ENCODE data around the gene SLC39A11.
"Not testable (repeated sequence)": the region's sequence is repeated elsewhere in the genome, so short reads cannot be mapped to it uniquely, and the experiment has no call there.

Gene SLC39A11

DNA sequence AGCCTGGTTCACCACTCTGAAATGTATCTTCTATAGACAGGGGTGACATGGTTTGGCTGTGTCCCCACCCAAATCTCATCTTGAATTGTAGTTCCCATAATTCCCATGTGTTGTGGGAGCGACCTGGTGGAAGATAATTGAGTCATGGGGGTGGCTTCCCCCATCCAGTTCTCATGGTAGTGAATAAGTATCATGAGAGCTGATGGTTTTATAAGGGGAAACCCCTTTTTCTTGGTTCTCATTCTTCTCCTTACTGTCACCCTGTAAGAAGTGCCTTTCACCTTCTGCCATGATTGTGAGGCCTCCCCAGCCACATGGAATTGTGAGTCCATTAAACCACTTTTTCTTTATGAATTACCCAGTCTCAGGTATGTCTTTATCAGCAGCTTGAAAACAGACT is 319.3 kb downstream of the SLC39A11 start:
- not testable (repeated sequence) for DNase-seq

DNA sequence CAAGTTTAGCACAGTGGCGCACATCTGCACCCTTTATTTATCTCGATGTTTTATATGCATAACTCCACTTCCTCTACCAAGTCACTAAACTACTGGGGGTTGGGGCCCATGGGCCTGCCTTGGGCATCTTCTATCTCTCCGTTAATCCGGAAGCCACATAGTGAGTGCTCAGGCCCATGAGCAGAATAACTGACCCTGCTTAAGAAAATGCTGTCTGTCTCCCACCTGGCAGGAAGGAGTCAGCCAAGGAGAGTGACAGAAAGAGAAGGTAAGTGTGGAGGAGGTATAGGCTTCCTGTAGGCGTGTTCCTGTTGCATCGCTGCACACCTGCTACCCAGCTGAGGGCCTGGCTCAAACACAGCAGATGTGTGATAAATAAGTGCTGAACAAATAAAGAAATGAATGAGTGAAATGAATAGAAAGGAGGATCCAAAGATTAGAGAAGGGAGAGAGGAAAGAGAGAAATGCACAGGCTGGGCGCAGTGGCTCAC is 320.1 kb downstream of the SLC39A11 start:
- DNase-seq = no peak

DNA sequence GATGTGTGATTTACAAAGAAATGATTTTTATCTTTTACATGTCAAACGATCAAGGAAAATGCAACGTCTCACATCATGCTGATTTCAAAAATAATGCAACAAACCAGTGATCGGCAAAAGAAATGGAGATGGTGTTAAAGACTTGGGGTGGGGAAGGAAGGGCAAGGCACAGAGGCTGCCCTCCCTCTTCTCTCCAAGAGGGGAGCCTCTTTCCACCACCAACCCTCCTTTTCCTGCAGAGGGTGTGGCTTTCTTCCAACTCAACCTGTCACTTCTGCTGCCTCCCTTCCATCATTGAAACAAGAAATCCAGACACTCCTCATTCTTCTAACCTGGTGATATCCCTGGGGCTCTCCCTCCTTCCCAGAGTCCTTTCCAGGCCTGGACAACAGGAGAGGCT is 320.8 kb downstream of the SLC39A11 start:
- no peak for DNase-seq

DNA sequence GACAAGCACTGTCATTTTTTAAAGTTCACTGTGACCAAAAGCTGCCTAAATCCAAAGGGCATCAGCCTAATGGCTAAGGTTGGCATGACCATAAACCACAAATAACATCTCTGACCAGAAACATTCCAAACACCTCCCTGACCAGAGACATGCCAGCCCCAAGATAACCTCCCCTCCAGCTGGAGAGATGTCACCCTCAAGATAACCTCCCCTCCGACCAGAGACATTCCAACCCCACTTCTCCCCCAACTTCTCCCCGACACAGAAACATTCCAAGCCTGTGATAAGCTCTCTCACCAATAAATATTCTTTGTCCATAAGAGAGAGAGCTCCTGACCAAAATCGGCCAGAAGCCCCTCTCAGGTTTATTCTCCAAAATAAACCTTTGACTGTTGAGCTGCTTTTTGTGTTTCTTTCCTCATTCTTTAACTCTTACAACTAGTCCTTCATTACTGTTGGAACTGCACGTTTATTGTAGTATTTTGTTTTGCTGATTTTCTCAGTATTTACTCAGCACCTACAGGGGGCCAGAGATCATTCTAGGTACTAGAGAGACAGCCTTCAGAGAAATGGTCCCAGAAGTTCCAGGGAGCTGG is 325.6 kb downstream of the SLC39A11 start:
- DNase-seq = no peak

DNA sequence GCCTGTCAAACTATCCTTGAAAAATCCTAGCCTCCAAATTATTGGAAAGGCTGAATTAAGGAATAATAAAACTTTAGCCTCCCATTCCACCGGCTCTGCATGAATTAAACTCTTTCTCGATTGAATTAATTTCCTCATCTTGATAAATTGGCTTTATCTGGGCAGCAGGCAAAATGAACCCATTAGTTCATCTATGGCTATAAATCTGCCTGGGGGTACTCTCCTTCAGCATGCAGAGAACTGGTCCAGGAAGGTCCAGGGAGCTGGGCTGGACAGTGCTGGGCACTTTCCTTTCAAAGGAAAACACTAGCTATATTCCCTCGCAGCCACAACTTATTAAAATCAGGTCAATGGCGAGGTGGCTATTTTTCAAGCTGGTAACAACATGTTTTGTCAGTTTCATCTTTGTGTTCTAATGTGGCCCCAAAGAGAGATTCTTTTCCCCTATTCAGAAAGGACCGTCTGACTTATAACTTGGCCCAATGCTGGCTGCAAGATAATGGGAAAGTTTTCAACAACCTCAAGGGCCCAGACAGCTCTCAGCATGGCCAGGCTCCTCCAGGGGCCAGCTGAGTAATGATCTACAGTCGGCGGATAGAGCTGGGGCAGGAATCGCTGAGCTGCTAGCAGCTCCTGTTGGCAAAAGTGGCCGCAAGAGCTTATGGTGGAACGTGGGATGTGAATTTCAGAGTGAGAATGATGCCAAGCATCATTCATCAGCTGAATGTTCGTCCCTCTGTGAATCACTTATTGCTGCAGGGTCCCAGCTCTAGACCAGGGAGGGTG is 326.9 kb downstream of the SLC39A11 start:
- DNase-seq = no peak

DNA sequence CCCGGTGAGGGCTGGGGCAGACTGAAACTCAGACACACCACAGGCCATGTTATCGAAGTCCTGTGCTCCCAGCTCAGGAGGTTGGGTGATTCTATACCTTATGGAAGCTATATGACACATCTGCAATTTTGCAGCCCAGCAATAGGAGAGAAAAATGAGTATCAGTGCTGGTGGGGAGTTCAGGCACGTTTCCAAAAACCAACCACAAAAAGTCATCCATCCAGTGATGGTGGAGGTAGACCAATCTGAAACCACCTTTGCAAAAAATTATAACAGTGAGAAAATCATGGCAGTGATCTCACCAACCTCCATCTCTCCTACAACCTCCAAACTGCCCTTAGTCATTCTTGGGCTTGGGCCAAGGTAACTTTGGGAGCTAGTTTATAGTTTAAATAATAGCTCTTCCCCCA is 327.9 kb downstream of the SLC39A11 start:
- DNase-seq = no peak

DNA sequence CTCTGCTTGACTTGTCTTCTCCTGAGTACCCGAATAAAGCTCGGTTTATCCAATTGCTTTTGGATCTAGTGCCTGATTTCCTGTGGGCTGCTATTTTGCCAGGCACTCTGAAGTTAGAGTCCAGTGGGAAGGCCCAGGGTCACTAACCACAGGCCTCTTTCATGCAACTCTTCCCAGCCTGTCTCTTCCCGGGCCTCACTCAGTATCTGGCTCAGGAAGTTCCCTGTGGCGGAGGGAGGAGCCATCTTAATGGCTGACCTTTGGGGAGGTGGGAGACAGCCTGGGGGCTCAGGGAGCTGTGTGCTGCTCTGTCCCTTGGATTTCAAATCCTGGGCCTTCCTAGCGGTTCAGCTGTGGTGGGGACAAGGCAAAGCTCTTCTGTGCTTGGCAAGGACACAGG is 328.5 kb downstream of the SLC39A11 start:
- no peak for DNase-seq

DNA sequence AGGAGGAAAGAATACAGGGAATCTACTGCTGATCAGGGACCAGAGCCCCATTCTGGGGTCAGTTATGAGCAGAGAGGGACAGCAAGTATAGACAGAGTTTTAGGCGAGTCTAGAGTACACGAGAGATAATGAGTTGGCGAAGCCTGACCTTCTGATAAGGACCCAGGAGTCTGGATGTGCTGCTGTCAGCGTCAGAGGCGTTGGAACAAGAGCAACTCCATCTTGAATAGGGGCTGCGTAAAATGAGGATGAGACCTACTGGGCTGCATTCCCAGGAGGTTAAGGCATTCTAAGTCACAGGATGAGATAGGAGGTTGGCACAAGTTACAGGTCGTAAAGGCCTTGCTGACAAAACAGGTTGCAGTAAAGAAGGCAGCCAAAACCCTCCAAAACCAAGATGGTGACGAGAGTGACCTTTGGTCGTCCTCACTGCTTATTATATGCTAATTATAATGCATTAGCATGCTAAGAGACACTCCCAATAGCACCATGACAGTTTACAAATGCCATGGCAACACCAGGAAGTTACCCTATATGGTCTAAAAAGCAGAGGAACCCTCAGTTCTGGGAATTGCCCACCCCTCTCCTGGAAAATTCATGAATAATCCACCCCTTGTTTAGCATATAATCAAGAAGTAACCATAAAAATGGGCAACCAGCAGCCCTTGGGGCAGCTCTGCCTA is 330.5 kb downstream of the SLC39A11 start:
- not testable (repeated sequence) for DNase-seq

DNA sequence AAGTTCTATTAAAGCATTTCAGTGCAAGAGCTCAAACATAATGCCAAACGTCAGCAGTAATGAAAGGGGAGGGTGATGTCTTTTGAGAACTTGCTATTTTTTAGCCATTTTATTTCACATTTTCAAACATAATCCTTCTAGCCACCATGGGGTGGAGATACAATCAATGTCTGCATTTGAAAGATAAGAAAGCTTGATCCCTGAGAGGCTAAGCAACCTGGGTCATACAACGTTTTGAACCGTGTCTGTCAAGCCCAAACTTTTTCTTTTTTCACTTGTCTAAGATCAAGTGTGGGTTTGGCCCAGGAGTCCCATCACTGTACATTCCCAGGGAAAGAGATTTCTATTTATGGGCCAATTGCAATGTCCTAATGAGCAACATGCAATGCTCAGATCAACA is 331.1 kb downstream of the SLC39A11 start:
- DNase-seq = no peak

DNA sequence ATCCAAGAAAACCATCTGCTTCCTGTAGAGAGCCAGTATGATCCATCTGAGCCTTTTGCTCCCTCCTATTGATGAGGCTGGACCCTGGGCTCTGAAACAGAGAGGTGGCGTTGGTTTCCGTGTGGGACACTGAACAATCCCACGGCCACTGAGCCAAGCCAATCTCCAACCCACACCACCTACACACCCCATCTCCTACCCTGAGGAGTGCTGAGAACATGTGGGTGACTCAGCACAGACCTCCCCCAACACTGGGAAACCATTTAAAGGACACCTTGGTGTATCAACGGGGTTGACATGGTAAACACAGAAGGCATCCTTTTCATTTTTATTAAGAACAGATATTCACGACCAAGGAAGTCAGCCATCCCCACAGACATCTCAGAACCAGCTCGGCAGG is 332.1 kb downstream of the SLC39A11 start:
- no peak for DNase-seq

DNA sequence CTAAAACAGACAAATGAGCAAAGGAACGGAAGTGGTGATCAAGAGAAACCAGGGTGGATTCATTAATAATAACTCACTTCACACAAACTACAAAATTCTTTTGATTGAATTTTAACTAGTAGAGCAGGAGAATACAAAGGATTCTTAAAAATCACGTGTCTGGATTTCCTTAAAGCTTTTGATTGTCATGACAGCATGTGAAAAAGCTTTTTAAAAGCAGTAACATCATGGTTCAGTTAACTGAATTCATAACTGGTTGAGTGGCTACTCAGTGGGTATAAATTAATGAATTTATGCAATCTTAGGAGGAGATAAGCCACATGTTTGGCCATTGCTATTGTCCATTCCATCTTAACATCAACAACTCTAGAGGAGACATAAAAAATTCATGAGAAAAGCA is 333.2 kb downstream of the SLC39A11 start:
- DNase-seq = no peak

DNA sequence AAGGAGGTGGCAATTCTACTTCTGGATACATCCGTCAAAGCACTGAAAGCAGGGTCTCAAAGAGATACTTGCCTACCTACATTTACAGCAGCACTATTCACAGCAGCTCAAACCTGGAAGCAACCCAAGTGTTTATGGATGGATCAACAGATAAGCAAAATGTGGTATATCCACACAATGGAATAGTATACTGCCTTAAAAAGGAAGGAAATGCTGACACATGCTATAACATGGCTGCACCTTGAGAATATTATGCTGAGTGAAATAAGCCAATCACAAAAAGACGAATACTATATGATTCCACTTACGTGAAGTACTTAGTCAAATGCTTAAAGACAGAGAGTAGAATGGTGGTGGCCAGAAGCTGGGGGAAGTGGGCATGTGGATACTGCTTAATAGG is 336.2 kb downstream of the SLC39A11 start:
- DNase-seq = no peak

DNA sequence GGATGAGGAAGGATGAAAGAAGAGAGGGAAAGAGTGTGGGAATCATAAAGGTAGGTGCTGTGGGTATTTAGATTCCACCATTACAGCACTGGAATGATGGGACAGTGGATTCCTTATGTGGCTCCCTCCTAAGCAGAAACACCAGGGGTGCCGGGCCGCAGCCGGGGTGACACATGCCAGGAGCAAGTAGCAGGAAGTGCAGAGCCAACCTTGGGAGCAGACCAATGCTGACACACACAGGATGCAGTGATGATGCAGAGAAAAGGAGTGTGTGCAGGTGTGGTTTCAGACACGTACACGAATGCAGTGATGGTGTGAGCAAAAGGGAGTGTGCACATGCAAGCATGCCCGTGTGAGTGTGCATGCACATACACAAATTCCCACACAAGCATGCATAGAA is 338.0 kb downstream of the SLC39A11 start:
- DNase-seq = no peak

DNA sequence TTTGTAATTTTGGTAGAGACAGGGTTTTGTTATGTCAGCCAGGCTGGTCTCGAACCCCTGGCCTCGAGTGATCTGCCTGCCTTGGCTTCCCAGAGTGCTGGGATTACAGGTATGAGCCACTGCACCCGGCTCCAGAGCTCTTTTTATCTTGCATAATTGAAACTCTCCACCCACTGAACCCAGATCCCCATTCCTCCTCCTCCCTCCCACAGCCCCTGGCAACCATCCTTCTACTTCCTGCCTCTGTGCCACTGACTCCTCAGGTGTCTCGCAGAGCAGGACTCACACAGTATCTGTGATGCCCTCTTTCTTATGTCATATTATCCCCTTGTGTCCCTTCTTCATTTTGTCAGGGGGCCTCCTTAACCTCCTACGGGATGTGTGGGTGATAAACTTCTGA is 340.7 kb downstream of the SLC39A11 start:
- no peak for DNase-seq

DNA sequence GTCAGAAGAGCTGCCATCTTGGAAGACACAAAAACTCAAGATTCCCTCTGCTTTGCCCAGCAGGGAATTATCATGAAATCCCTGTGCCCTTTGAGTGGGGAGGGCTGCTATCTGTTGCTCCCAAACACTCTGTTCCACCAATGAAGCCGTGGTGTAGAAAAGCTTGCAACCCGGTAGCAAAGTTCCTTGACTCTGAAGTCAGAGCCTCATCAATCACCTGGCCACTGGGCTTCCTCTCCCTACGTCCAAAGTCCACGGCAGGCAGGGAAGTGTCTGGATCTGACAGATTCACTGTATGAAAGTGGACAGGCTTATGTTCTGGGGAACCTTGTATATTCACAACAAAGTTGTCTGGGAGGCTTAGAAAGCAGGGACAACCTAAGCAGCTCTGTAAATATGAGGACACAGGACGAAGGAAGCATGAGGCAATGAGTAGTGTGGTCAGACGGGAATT is 343.3 kb downstream of the SLC39A11 start:
- DNase-seq = no peak

DNA sequence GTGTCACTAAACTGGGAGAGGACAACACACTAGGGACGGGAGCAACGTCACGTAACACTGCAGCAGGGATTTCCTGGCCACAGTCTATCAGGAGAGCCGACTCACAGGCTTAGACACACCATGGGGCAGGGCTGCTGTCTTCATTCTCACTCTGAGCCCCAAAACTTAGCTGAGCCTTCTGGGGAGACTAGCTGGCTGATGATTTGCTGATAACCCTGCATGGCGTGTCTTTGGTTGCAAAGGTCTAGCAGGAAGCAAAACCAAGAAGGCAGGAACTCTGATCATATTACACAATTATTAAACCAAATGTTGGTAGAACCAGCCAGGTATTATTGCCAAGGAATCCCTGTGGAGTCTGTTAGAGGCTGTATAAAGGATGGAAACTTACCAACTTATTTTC is 345.0 kb downstream of the SLC39A11 start:
- no peak for DNase-seq

DNA sequence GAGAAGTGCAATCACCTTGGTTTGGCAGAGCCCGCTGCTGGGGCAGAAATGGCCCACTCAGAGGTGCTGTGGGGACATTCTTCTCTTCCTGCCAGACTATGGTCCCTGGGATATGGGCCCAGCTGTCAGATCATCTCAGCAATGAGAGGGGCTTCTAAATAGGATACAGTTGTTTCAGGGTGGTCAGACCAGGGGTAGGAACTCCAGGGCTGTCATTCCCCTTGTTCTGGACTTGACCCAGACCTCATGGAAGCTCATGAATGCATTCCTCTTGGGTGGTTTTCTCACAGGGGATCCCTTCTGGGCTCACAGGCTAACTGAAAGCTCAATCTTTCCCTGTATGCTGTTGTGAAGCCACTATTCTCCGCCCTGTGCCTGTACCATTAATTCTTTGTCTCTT is 347.2 kb downstream of the SLC39A11 start:
- DNase-seq = no peak

DNA sequence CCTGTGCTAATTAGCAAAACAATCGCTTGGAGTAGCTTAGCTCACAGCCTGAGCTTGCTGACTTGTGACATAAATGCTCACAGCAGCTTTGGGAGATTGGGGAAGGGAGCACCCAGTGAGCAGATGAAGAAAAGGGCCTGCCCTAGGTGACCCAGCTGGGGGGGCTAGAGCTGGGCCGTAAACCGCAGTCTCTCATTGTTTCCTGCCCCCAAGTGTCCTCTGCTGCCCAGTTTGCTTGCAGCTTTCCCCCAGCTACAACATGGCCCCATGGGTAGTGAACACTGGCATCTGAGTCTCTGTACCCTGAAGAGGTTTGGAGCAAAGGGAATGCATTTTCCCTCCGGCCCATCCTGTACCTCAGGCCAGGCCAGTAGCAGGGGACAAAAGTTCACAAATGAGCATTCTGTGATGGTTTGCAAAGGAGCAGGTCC is 349.4 kb downstream of the SLC39A11 start:
- DNase-seq = no peak

DNA sequence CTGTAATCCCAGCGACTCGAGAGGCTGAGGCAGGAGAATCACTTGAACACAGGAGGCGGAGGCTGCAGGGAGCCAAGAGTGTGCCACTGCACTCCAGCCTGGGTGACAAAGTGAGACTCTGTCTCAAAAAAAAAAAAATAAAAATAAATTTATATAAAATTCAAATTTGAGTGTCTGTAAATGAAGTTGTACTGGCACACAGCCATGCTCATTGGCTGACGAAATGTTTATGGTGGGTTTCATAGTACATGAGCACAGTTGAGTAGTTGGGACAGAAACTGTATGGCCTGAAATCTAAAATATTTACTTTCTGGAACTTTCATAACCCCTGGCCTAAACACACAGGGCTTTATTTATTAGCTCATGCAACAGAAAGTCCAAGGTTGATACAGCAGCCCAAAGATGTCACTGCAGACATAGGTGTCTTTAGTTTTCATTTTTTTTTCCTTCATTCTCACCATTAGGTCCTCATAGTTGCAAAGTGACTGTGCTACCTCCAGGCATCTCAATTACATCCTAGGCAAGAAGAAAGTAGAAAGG is 355.3 kb downstream of the SLC39A11 start:
- DNase-seq = no peak

DNA sequence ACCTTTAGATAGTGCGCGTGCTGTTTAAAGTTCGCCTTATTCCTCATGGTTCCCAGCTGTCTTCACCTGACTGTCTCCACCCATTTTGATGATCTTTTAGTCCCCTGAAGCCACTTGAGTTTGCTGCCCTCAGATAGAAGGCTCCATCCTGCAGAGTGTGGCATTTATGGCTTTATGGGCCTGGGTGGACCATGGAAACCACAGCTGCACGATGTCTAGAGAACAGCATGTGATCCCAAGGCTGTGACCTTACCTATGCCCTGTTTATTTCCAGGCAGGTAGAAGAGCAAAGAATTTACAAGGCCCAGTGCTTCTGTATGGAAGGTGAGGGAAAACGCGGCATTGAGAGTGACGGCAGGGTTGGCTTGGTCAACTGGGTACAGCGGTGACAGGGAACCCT is 356.9 kb downstream of the SLC39A11 start:
- no peak for DNase-seq

DNA sequence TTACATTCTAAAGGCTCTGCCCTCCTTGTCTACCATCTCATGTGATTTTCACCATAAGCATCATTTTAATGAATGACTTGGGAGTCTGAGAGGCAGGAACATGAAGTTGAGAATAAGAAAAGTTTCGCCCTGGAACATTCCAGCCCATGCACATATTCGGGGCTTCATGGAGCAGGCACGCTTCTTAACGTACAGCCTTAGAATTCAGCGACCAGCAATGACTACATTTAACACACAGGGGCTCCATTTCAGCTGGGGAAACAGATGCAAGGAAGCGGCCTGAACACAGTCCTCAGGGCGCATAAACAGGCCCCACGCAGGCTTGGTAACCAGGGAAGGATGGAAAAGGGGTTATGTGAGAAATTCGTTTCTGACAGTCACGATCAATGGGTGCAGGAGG is 357.4 kb downstream of the SLC39A11 start:
- no peak for DNase-seq

DNA sequence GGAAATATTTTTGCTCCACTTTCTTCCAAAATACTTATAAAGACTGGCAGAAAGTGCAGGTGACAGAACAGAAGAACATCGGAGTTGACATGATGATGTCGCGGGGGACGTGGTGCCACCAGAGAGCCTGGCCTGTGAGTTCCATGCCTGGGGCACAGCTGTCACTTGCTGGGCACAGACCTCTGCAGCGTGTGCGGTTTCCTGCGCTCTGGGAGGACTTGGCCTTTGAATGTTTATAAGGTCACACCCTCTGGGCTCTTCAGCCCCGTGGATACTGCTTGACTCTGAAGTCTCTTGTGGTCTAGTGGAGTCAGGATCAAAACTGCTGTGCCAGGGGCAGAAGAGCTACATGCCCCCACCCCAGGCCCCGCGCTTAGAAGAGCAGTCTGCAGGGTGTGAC is 357.9 kb downstream of the SLC39A11 start:
- DNase-seq = no peak

DNA sequence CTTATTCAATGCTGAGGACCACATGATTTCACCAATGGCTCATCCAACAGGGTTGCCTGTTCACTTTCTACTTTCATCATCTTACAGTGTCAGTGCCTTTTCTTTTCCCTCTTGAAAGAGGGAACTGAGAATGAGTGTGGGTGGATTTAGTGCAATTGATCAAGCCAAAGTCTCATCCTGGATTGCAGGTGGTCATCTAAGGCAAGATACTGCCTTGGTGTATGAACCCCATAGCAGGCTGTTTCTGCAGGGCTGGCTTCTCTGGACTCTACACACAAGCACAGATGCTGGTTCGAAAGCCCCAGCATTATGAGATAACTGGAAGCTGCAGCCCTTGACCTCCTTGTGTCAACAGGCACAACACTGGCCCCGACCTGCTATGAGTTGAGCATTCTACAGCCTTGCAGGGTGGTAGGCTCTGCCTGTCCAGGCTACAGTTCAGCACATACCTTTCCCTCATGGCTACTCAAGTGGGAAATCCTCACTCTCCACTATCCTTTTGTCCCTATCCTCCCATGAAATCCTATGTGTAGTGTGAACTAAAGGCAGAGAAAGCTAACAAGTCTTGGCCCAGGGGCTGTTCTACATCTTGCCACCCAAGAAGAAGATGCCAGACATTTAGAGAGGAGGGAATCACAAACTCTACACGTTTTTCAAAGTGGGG is 358.7 kb downstream of the SLC39A11 start:
- DNase-seq = no peak

Data from CD4-positive, alpha-beta T cell treated with Interleukin-4 for 4 hours (primary cell).